Activated T-cell treated with anti-CD3 and anti-CD28 coated beads, Interleukin-2, amount 50 U/mL, for 48 hours (primary cell): ENCODE data around the gene MUS81.
"Not testable (repeated sequence)": the region's sequence is repeated elsewhere in the genome, so short reads cannot be mapped to it uniquely, and the experiment has no call there.

ENCODE experiments used
- DNase-seq, 2 experiments: peaks; one replicate each; pipeline ENCODE4 v3.0.0-alpha.2; 2020

The MUS81 gene

GRCh38 chr11:65860278-65861164 lies at the start of gene MUS81:
TSS of gene MUS81 (plus strand) at chr11:65860433. CDS start at chr11:65860754, 321 bp downstream.
- DNase-seq: peak; percentile 98

- no peak for DNase-seq
Observed at GRCh38 chr11:65811764-65812475, 48.3 kb upstream of the MUS81 start.

- DNase-seq: no peak
Observed at GRCh38 chr11:65814131-65814985, 45.9 kb upstream of the MUS81 start.

- DNase-seq: no peak
Observed at GRCh38 chr11:65814986-65815565, 45.2 kb upstream of the MUS81 start.

- no peak for DNase-seq
Observed at GRCh38 chr11:65816696-65817095, 43.5 kb upstream of the MUS81 start.

GRCh38 chr11:65817312-65817834 lies 42.9 kb upstream of the MUS81 start:
- no peak for DNase-seq

GRCh38 chr11:65817835-65818680 lies 42.2 kb upstream of the MUS81 start:
- peak; percentile 98 for DNase-seq

GRCh38 chr11:65821107-65821506 lies 39.1 kb upstream of the MUS81 start:
- DNase-seq: no peak

- no peak for DNase-seq
Observed at GRCh38 chr11:65822776-65823528, 37.3 kb upstream of the MUS81 start.

- DNase-seq: no peak
Observed at GRCh38 chr11:65826984-65827735, 33.1 kb upstream of the MUS81 start.

GRCh38 chr11:65829459-65829858 lies 30.8 kb upstream of the MUS81 start:
- no peak for DNase-seq

GRCh38 chr11:65832231-65832630 lies 28.0 kb upstream of the MUS81 start:
- DNase-seq: not testable (repeated sequence)

- peak; percentile 98 for DNase-seq
Observed at GRCh38 chr11:65833297-65834030, 26.8 kb upstream of the MUS81 start, which contains the start of gene SNX32. TSS of gene SNX32 (plus strand) at chr11:65833963. CDS start at chr11:65834066, 103 bp downstream.

GRCh38 chr11:65834202-65834601 lies 26.0 kb upstream of the MUS81 start:
- DNase-seq: no peak

- DNase-seq: no peak
Observed at GRCh38 chr11:65842144-65842543, 18.1 kb upstream of the MUS81 start.

GRCh38 chr11:65843811-65844210 lies 16.4 kb upstream of the MUS81 start:
- no peak for DNase-seq

- no peak for DNase-seq
Observed at GRCh38 chr11:65844231-65844872, 15.9 kb upstream of the MUS81 start.

GRCh38 chr11:65847746-65848145 lies 12.5 kb upstream of the MUS81 start:
- DNase-seq: no peak
